NB4 (cell line): ENCODE data around the gene NBEA.

Source experiments
- CTCF ChIP-seq: IDR thresholded peaks from one replicate; pipeline ENCODE4 v1.5.1; 2012; ENCODE audit warnings: low read depth, low read length
- MAX ChIP-seq: IDR thresholded peaks from 2 replicates; pipeline ENCODE4 v1.6.1; 2011; ENCODE audit warnings: low read depth, low read length
- MYC ChIP-seq: IDR thresholded peaks from 2 replicates; pipeline ENCODE4 v1.6.1; 2011; ENCODE audit warnings: low read depth, low read length
- POLR2A ChIP-seq: IDR thresholded peaks from 2 replicates; pipeline ENCODE4 v1.6.1; 2011; ENCODE audit warnings: mild to moderate bottlenecking; ENCODE audit not compliant: insufficient read length; ENCODE audit errors: extremely low read depth

GRCh38 chr13:35598790-35599369 is 656.8 kb downstream of the NBEA start:
- no peak for TF ChIP-seq MYC
- TF ChIP-seq CTCF: no peak
- TF ChIP-seq POLR2A: no peak
- no peak for TF ChIP-seq MAX
